NCI-H2107 (cell line): ENCODE data around the gene KCNE2.
"Not testable (repeated sequence)": the region's sequence is repeated elsewhere in the genome, so short reads cannot be mapped to it uniquely, and the experiment has no call there.

ENCODE experiments used
- DNase-seq: peaks from one replicate; lab custom pipeline; 2025; lab: John Stamatoyannopoulos, UW

The KCNE2 gene

DNA sequence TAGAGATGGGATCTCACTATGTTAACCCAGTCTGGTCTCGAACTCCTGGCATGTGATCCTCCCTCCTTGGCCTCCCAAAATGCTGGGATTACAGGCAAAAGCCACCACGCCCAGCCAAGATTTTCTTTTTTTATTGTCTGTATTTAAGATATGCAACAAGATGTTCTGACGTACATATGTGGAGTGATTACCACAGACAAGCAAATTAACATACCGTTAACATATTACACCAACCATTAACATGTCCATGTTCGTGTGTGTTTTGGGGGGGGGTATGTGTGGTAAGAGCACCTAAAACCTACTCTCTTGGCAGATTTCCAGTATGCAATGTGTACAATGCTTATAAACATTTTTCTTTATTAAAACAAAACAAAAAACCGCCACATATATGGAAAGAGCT lies 10.6 kb upstream of the KCNE2 start:
- DNase-seq, result no peak

DNA sequence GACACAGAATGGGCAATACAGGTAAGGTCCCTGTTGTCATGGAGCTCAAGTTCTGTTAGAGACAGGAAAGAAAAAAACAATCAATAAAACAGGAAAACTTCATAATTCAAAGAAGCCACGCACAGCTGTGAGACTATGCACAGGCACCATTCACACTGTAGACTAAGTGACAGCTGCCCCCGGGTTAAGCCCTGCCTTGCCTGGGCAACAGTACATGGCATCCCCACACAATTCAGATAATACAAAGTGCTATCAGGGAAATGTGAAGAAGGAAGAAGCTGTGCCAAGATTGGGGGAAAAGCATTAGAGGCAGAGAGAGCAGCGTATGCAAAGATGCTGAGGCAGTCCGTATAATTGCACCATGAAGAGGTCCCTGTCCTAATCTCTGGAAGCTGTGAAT lies 9.0 kb upstream of the KCNE2 start:
- DNase-seq, result no peak

DNA sequence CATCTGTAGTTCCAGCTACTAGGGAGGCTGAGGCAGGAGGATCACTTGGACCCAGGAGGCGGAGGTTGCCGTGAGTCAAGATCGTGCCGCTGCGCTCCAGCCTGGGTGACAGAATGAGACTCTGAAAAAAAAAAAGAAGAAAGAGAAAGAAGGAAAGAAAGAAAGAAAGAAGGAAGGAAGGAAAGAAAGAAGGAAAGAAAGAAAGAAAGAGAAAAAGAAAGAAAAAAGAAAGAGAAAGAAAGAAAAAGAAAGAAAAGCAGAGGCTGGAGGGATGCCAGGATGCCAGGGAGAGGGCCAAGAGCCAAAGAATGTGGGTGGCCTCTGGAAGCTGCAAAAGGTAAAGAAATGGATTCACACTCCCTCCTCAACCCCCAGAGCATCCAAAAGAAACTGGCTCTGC lies 8.2 kb upstream of the KCNE2 start:
- DNase-seq, result no peak

DNA sequence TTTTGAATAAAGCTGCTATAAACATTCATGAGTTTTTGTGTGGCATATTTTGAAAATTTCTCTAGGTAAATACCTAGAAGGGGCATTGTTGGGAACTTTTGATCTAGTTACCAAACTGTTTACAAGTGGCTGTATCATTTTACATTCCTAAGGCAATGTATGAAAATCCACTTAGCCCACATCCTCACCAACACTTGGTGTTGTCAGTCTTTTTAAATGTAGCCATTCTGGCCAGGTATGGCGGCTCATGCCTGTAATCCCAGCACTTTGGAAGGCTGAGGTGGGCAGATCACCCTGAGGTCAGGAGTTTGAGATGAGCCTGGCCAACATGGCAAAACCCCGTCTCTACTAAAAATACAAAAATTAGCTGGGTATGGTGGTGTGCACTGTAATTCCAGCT lies 5.9 kb upstream of the KCNE2 start:
- no peak for DNase-seq

DNA sequence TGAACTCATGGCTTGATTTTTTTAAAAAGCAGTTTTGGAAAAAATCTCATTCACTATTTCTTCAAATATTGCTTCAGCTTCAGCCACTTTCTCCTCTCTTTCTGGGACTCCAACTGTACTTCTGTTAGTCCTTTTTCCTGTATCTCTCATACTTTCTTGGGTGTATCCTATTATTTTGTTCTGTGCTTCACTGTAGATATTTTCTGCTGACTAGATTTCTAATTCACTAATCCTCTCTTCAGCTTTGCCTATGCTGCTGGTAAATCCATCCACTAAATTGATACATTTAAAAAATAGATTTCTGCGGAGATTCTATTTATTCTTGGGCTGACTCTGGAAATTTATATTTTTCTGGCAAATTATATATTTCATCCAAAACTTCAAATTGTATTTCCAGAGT lies 4.9 kb upstream of the KCNE2 start:
- no peak for DNase-seq

DNA sequence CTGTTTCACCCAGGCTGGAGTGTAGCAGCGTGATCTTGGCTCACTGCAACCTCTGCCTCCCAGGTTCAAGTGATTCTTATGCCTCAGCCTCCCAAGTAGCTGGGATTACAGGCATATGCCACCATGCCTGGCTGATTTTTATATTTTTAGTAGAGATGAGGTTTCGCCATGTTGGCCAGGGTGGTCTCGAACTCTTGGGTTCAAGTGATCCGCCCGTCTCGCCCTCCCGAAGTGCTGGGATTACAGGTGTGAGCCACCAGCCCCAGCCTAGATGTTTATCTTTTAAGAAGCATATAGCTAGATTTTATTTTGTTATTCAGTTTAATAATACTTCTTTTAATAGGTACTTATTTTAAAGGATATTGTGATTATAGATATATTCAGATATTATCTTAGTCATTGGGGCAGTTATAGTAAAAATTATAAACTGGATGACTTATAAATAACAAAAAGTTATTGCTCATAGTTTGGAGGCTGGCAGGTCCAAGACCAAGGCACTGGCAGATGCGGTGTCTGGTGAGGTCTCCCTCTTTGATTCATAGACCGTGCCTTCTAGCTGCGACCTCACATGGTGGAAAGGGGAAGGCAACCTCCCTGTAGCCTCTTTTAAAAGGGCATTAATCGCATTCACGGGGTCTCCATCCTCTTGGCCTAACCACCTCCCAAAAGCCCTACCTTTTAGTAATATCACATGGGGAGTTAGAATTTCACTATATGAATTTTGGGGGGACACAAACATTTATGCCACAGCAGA lies 3.1 kb upstream of the KCNE2 start:
- DNase-seq, result no peak

DNA sequence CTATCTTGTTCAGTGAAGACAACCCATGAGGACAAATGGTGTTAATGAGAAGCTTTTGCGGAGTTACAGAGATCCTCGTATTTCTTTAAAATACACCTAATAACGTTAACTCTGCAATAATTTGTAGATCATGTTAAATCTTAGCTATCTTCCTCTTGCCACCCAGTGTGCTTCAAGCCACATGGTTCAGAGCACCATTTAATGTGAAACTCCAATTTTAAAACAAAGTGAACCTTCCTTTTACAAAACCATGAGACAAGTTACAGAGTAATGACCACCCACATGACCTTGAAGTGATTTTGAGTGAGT lies 1.7 kb upstream of the KCNE2 start:
- DNase-seq, result no peak

DNA sequence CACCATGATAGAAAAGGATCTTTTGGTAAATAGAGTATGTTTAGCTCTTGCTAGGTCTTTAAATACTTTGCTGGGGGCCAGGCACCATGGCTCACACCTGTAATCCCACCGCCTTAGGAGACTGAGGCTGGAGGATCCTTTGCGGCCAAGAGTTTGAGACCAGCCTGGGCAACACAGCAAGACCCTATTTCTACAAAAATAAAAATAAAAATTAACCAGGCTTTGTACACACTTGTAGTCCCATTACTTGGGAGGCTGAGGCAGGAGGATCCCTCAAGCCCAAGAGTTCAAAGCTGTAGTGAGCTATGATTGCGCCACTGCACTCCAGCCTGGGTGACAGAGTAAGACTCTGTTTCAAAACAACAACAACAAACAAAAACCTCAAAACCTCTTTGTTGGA lies 1.1 kb upstream of the KCNE2 start:
- no peak for DNase-seq

DNA sequence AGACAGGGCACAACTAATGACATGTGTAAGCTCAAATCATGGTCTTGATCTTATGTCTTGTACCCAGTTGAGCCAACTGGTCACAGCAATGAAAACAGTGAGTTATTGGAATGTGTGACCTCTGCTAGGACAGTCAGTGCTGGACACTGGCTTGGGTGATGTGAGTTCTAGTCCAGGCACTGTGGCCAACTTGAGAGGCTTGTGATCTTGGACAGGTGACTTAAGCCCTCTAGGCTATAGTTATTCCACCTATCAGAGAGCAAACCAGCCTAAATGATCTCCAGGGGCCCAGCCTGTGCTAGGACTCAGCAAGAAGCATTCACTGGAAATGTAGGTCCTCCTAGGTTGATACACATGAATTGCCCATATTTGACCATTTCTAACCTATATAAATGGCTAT lies 1.1 kb downstream of the KCNE2 start:
- DNase-seq, result no peak

DNA sequence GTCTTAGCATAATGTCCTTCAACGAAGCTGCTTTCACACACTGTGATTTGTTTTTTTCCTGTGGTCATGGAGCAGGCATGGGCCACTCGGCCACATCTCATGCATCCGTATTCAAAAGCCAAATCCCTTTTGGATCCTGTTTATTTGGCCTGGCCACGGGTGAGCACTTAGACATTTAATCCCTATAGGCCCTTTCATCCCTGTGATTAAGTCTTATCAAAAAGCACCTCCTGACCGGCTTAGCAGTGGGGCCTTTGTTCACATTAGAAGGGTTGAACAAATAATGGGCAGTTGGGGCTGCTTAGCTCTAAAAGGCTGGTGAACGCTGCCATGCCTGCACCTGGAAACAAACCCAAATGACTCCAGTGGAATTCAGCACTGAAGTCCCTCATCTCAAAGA lies 2.0 kb downstream of the KCNE2 start:
- DNase-seq, result no peak

DNA sequence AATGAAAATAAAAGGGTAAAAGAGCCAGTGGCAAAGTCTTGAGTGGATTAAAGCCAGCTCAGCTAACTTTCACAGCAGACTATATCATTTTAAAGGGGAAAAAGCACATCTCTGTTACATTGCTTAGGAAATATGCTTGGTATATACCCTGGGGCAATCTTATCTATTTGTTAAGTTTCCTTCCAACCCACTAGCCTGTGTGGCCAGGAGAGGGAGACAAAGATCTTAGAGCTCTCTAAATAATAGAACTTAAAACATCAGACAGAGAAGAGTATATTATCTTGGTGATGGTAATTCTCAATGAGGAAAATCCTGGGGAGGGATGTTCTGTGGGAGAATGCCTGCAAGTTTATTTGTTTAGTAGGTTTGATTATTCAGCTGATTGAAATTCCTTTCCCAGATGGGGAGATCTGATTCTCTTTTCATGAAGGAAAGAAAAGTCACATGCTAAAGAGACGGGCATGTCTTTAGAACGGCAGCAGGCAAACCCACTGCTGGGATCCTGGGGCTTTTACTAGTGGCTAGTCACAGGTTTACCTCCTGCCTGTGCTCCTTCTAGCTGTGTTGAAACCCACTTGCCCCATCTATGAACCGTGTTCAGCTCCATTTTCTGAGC lies 3.6 kb downstream of the KCNE2 start:
- DNase-seq, result peak; percentile 72

DNA sequence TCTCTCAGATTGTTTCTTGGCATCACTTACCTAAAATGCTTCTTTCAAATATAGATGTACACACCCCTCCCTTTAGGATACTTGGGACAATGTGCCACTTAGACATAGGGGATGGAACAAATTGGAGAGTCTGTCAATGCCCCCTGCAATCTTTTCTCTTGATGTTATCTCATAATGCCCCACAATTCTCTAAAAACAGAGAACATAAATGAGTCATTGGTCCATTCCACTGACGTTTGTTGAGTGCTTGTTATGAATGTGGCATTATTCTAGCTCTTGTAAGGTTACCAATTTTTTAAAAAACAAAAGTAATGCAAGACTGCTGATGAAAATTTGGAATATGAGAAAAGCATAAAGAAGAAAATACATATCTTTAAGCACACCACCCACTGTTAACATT lies 5.9 kb downstream of the KCNE2 start:
- no peak for DNase-seq

DNA sequence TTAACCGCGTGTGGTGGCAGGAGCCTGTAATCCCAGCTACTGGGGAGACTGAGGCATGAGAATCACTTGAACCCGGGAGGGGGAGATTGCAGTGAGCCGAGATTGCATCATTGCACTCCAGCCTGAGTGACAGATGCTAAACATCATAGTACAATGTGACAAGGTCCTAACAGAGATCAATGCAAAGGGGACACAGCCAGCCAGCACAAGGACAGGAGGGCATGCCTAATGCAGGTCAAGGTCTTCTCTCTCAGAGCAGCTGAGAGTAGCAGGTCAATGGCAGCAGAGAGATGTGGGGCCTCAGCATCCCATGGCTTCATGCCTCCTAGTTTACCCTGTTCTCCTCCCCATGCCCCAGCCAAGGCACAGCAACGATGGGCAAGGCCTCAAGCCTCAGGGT lies 8.5 kb downstream of the KCNE2 start:
- no peak for DNase-seq

DNA sequence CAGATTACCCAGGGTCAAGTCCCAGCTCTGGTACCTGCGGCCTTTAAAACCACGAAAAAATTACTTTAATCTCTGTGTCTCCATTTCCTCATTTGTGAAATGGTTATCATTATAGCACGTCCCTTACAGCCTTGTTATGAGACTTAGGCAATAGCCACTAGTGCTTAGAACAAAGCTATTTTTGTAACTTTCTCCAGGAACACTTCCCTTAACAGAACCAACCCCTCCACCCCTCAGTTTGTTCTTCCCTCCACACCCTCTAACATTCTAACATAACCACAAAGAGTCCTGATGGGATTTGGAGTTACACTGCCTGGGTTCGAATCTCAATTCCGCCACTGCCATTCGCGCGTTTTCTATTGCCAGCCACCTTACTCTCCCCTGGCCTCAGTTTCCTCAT lies 10.7 kb downstream of the KCNE2 start:
- not testable (repeated sequence) for DNase-seq

DNA sequence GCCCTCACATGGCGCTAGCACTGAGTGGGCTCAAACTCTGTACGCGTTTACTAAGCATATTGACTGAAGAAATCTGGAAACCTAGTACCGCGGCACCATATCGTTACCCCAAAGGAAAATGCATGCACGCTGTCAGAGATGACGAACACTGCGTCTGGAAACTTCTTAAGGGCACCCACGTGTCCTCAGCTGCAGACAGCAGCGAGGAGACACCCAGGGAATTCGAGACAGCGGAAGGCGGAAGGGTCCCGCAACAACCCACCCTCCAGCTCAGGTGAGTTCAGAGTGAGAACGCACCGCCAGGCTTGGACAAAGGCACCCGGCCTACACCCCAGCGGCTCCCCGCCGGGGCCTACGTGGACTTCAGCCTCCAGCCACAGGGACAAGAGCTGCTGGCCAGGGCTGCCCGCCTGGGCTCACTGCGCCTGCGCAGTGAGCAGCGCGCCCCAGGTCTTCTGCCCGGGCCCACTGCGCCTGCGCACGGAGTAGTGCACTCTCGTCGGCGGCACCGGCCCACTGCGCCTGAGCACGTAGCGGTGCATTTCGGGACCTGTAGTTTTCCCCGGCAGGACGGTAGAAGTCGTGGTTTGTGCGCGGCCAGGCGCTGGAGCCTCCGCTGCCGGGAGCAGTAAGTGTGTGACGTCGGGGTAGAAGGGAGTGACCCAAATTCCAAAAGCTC lies 11.3 kb downstream of the KCNE2 start, which contains the start of gene SMIM11:
TSS of gene SMIM11 (plus strand) at position 568 of the 679 bp plus-strand sequence. CDS start 3,998 bp downstream, outside the sequence.
- not testable (repeated sequence) for DNase-seq

DNA sequence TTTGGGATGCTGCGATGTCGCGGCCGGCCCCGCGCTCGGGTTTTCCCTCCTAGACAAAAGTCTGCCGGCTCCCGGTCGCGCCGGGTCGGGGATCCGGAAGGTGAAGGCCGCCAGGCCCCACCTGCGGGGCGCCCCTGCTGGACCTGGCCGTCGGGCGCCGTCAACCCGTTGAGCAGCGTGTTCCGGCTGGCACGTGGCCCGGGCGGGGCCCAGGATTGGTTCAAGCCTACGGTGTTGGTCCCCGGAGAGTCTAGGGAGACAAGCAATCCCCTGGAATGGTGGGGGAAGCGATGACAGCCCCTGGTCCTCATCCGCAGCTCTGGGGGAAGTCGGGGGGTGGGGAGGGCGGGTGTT lies 11.8 kb downstream of the KCNE2 start:
- not testable (repeated sequence) for DNase-seq

DNA sequence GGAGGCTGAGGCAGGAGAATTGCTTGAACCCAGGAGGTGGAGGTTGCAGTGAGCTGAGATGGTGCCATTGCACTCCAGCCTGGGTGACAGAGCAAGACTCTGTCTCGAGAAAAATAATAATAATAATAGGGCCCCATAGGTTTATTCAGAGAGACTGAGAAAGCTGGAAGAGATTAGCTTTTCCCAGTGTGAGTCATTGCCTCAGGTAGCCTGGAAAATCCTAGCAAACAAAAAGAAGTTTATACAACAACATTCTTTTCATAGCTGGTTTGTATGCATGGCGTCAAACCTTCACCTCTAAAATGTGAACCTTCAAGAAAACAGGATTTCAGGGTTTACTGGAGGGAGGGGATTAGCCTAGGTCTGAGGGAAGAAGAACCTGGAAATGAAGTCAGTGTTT lies 19.3 kb downstream of the KCNE2 start:
- DNase-seq, result not testable (repeated sequence)

DNA sequence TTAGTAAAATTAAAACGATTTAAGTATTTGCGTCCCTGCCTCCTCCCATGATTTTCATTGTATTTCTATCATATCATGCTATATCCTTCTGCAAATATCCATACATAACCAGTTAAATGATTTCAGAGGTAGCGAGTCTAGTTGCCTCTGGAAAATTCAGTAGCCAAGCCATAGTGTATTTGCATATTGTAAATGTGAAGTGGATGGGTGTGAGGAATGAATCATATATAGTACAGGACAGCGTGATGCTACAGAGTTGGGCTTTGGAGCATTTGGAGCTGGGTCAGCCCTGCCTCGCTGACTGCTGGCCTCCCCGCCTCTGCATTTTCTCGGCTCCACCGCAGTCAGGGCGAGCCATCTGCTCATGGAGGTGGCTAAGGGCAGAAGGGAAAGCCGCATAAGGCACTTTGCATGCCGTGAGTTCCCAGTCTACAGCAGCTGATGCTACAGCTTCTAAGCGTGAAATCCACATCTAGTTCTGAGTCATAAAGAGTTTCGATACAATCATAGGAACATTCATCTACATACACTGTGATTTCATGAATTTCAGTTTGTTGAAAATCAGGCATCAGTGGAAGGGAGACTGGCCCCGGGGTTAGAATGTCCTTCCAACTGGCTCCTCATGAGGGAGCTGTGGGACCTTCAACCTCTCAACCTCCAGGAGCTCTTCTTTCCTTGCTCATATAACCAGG lies 20.1 kb downstream of the KCNE2 start:
- DNase-seq, result not testable (repeated sequence)

DNA sequence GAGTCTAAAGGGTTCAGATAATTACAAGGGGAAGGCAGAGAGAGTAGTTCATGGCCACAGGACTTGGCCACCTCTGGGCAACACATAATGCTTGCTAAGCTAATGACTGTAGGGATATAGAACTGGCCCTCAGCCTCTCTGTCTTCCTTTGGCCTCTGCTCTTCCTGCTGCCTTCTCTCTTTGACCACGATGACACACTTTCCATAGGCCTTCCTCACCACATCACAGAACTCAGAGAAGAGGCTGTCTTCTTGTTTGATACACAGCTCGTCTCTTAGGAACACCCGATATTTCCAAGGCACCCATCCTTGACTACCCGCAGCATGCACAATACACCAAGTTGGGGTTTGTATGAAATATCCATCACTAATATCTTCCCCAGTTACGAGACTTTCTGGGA lies 36.7 kb downstream of the KCNE2 start:
- DNase-seq, result not testable (repeated sequence)

DNA sequence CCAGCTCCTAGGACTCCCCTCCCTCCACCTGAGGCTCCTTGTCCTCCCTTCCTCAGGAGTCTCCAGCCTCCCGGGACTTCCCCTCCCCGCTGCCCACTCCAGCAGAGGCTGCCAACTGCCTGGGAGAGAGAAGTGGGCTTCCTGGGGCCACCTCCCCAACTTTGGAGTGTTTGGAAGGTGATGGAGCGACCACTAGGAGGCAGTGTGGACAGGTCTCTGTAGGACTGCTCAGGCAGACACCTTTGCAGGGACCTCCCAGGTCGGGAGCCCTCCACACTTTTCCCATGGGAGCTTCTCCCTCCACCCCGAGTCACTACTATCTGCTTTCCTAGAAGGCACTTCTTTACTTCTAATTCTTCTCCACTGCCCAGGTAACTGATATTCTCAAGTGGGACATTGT lies 40.9 kb downstream of the KCNE2 start:
- not testable (repeated sequence) for DNase-seq

DNA sequence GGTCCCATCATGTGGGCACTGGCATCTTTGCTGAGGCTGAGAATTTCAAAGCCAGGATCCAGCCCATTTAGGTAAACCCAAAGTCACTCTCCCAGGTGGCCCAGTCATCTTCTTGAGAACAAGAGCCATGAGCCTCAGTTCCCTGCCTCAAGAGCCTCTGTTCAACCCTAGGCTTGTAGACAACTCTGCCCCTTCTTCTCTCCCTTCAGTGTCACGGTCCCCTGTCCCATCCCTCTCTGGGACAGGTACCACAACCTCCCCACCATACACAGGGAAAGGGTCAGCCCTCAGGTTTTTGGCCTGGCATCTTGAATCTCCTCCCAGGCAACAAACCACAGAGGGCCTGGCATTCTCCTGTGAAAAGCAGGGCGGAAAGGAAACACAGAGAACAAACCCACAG lies 41.9 kb downstream of the KCNE2 start:
- DNase-seq, result not testable (repeated sequence)

DNA sequence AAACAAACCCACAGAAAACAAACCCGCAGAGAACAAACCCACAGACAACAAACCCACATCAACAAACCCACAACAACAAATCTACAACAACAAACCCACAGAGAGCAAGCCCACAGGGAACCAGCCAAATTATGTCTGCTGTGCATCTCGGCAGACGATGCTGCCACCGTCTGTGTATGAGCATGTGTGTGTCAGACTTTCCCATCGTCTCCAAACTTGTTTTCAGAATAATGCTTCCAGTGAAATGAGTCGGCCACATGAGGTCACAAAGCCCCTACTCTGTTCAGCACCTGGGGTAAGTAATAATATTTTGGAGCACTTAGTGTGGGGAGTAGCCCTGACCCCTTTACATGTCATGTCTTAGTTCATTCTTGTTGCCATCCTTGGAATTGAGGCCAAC lies 42.3 kb downstream of the KCNE2 start:
- DNase-seq, result not testable (repeated sequence)

DNA sequence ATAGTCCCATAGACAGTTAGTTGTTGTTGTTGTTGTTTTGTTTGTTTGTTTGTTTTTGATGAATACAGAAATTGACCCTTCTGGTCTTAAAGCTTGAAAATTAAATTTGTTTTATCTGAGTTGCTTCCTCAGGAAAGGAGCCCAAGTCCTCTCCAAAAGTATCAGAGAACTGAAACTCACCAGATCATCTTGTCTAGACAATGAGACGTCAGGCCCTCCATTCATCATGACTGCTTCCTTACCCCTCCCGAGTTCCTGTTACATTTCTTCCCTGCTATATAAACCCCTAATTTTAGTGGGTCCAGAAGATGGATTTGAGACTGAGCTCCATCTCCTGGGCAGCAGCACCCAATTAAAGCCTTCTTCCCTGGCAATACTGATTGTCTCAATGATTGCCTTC lies 42.9 kb downstream of the KCNE2 start:
- not testable (repeated sequence) for DNase-seq
